Vagina (tissue), 2 donors: ENCODE results near the gene MSI2.

Source experiments
- CTCF ChIP-seq, 3 experiments: fragments of 450-650 bp in 2 of 3; fragments of 200-600 bp in 1 of 3; sonication (generic) in 1 of 3; IDR thresholded peaks; one replicate each; pipeline ENCODE4 v1.5.1; 2017 to 2019; ENCODE audit warnings: antibody characterized with exemption in 3 of 3, mild to moderate bottlenecking in 2 of 3, moderate library complexity in 2 of 3
- POLR2A ChIP-seq, 2 donors: fragments of 450-650 bp; IDR thresholded peaks; one replicate each; pipeline ENCODE4 v1.6.1; 2017; ENCODE audit warnings: antibody characterized with exemption in 2 of 2, mild to moderate bottlenecking in 2 of 2, moderate library complexity in 2 of 2
- POLR2AphosphoS5 ChIP-seq, 2 donors: sonication (generic); formaldehyde crosslinking; IDR thresholded peaks; one replicate each; pipeline ENCODE4 v1.9.0; 2017; ENCODE audit warnings: antibody characterized with exemption in 2 of 2, mild to moderate bottlenecking in 2 of 2, low read depth in 1 of 2; ENCODE audit not compliant: insufficient read depth in 1 of 2

- TF ChIP-seq CTCF (IDR thresholded peaks at IDR 0.05) (no peak), POLR2AphosphoS5 (IDR thresholded peaks at IDR 0.05; ENCODE audit: insufficient read depth in 1 of 2, low read depth in 1 of 2) (no peak), POLR2A (IDR thresholded peaks at IDR 0.05) (no peak)
Observed at GRCh38 chr17:57462007-57462579, 205.8 kb downstream of the MSI2 start.
